ENCODE data around the gene CCDC50. TPM values are rescaled to one million over a fixed set of nuclear protein-coding genes. Genes with fewer than 3 reads are reported as not detected.
A peak's percentile ranks its signal among the peaks of the same experiment; 100 is the strongest.

The CCDC50 gene
- total and polyA plus RNA-seq, 12 donors: 18.3 to 92.1 (median 61.8) TPM

GRCh38 chr3:191331388-191331787, 2.2 kb downstream of the CCDC50 start:
- no peak for TF ChIP-seq POLR2A (IDR thresholded peaks at IDR 0.05)
- TF ChIP-seq CTCF (IDR thresholded peaks at IDR 0.05): no peak
- peak overlapping the region in 4 of 5 donors; percentile 90 to 97 (median 93) for H3K27ac ChIP-seq
- H3K4me1 ChIP-seq (replicated peaks in 1 of 2): peaks cover 24 to 54% of the 10 kb centered on the region in 2 donors
- intact Hi-C loops (cut with DNase I): no loop called here
- WGBS, 4 donors: 60 to 65% (median 63%) methylated on average over 3 of the region's 3 CpGs
- no peaks in the 10 kb centered on the region for H3K36me3 ChIP-seq (replicated peaks in 1 of 2)
- peak overlapping the region in 2 of 4 donors; percentile 34 to 96 for H3K4me3 ChIP-seq
- H3K27me3 ChIP-seq: no peaks in the 10 kb centered on the region
- DNase-seq: no peak
- H3K9me3 ChIP-seq (replicated peaks in 1 of 3): no peaks in the 10 kb centered on the region

- Histone ChIP-seq H3K4me3 (no peak overlapping the region), H3K4me1 (replicated peaks in 1 of 2) (peaks cover 37 to 63% of the 10 kb centered on the region in 2 donors), H3K27me3 (no peaks in the 10 kb centered on the region), H3K9me3 (replicated peaks in 1 of 3) (no peaks in the 10 kb centered on the region), H3K27ac (no peak overlapping the region), H3K36me3 (replicated peaks in 1 of 2) (no peaks in the 10 kb centered on the region)
- intact Hi-C loops (cut with DNase I): no loop called here
- DNase-seq: no peak
- TF ChIP-seq POLR2A (IDR thresholded peaks at IDR 0.05) (no peak), CTCF (IDR thresholded peaks at IDR 0.05) (no peak)
- 91 to 93% (median 92%) methylated on average over 3 of the region's 3 CpGs for WGBS, 4 donors
Measured at GRCh38 chr3:191333298-191333880, 4.2 kb downstream of the CCDC50 start.

- intact Hi-C loops (cut with DNase I): no loop called here
- 80 to 91% (median 89%) methylated on average over 4 of the region's 4 CpGs for WGBS, 4 donors
- no peaks in the 10 kb centered on the region for H3K27me3 ChIP-seq
- H3K4me1 ChIP-seq (replicated peaks in 1 of 2): peaks cover 43 to 67% of the 10 kb centered on the region in 2 donors
- H3K27ac ChIP-seq: no peak overlapping the region
- no peaks in the 10 kb centered on the region for H3K9me3 ChIP-seq (replicated peaks in 1 of 3)
- H3K4me3 ChIP-seq: no peak overlapping the region
- H3K36me3 ChIP-seq (replicated peaks in 1 of 2): no peaks in the 10 kb centered on the region
- no peak for DNase-seq
- TF ChIP-seq CTCF (IDR thresholded peaks at IDR 0.05) (no peak), POLR2A (IDR thresholded peaks at IDR 0.05) (no peak)
Measured at GRCh38 chr3:191334346-191334893, 5.2 kb downstream of the CCDC50 start.

GRCh38 chr3:191336833-191337232, 7.6 kb downstream of the CCDC50 start:
- Histone ChIP-seq H3K9me3 (replicated peaks in 1 of 3) (no peaks in the 10 kb centered on the region), H3K4me1 (replicated peaks in 1 of 2) (peaks cover 33 to 72% of the 10 kb centered on the region in 2 donors), H3K4me3 (no peak overlapping the region), H3K27ac (no peak overlapping the region), H3K27me3 (no peaks in the 10 kb centered on the region), H3K36me3 (replicated peaks in 1 of 2) (no peaks in the 10 kb centered on the region)
- intact Hi-C loops (cut with DNase I): no loop called here
- TF ChIP-seq POLR2A (IDR thresholded peaks at IDR 0.05) (no peak), CTCF (IDR thresholded peaks at IDR 0.05) (no peak)
- WGBS, 4 donors: 81 to 88% (median 82%) methylated on average over 2 of the region's 2 CpGs
- no peak for DNase-seq

Measured in adrenal gland (tissue), 12 donors.